ENCODE measurements around the gene SIK2. TPM values are rescaled to one million over a fixed set of nuclear protein-coding genes. Genes with fewer than 3 reads are reported as not detected.

Gene SIK2
- total and polyA plus RNA-seq, 10 donors: 1.7 to 23.8 (median 14.9) TPM

GRCh38 chr11:111734101-111734953, 132.1 kb downstream of the SIK2 start:
- TF ChIP-seq POLR2AphosphoS5 (IDR thresholded peaks at IDR 0.05) (no peak), POLR2A (IDR thresholded peaks at IDR 0.05) (no peak)
- TF ChIP-seq, protein P1, sequence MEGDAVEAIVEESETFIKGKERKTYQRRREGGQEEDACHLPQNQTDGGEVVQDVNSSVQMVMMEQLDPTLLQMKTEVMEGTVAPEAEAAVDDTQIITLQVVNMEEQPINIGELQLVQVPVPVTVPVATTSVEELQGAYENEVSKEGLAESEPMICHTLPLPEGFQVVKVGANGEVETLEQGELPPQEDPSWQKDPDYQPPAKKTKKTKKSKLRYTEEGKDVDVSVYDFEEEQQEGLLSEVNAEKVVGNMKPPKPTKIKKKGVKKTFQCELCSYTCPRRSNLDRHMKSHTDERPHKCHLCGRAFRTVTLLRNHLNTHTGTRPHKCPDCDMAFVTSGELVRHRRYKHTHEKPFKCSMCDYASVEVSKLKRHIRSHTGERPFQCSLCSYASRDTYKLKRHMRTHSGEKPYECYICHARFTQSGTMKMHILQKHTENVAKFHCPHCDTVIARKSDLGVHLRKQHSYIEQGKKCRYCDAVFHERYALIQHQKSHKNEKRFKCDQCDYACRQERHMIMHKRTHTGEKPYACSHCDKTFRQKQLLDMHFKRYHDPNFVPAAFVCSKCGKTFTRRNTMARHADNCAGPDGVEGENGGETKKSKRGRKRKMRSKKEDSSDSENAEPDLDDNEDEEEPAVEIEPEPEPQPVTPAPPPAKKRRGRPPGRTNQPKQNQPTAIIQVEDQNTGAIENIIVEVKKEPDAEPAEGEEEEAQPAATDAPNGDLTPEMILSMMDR (IDR thresholded peaks at IDR 0.05 in 8 of 11, conservative IDR thresholded peaks at IDR 0.05 in 3 of 11): no peak
- H3K27me3 ChIP-seq (replicated peaks in 1 of 7): no peaks in the 10 kb centered on the region
- peaks cover 0 to 57% (median 21%) of the 10 kb centered on the region in 6 donors for H3K4me1 ChIP-seq
- peak overlapping the region in 7 of 8 donors; percentile 62 to 85 (median 77) for H3K27ac ChIP-seq
- H3K9me3 ChIP-seq: no peaks in the 10 kb centered on the region
- 74 to 87% (median 80%) methylated on average over 6 to 8 of the region's 8 CpGs for WGBS, 5 donors
- peaks cover 0 to 24% (median 0%) of the 10 kb centered on the region in 6 donors for H3K36me3 ChIP-seq
- peak; percentile 58 for DNase-seq
- H3K4me3 ChIP-seq: no peak overlapping the region
- intact Hi-C loops (cut with DNase I; ENCODE audit: low total_unique reads): no loop called here

DNA sequence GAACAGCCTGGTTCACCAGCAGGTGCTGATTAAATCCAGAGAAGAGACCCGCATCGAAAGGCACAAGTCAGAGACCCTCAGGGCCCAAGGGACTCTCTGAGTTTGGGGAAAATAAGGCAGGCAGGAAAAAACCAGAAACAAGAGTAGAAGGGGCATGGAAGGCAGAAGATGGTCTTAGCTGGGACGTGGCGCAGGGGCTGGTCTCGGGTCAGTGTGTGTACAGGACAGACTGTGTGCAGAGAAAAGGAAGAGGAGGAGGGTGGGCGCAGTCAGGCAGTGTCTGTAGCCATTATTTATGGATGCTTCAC, 132.7 kb downstream of the SIK2 start:
- no peaks in the 10 kb centered on the region for H3K9me3 ChIP-seq
- peaks cover 0 to 51% (median 21%) of the 10 kb centered on the region in 6 donors for H3K4me1 ChIP-seq
- no peak for DNase-seq
- H3K27ac ChIP-seq: peak overlapping the region in 7 of 8 donors; percentile 62 to 85 (median 77)
- no peak for TF ChIP-seq POLR2AphosphoS5 (IDR thresholded peaks at IDR 0.05)
- TF ChIP-seq, protein P1 (IDR thresholded peaks at IDR 0.05 in 8 of 11, conservative IDR thresholded peaks at IDR 0.05 in 3 of 11): no peak
- TF ChIP-seq POLR2A (IDR thresholded peaks at IDR 0.05): no peak
- peaks cover 0 to 29% (median 0%) of the 10 kb centered on the region in 6 donors for H3K36me3 ChIP-seq
- H3K4me3 ChIP-seq: peak overlapping the region in 1 of 8 donors; percentile 46
- intact Hi-C loops (cut with DNase I; ENCODE audit: low total_unique reads): no loop called here
- WGBS, 5 donors: 64 to 84% (median 78%) methylated on average over 6 of the region's 6 CpGs
- H3K27me3 ChIP-seq (replicated peaks in 1 of 7): no peaks in the 10 kb centered on the region

- peak overlapping the region; percentile 0 to 85 (median 78) for H3K27ac ChIP-seq
- H3K4me1 ChIP-seq: peaks cover 0 to 51% (median 21%) of the 10 kb centered on the region in 6 donors
- H3K36me3 ChIP-seq: peaks cover 0 to 35% (median 3%) of the 10 kb centered on the region in 6 donors
- 51 to 77% (median 67%) methylated on average over 17 to 19 of the region's 19 CpGs for WGBS, 5 donors
- intact Hi-C loops (cut with DNase I; ENCODE audit: low total_unique reads): no loop called here
- H3K27me3 ChIP-seq (replicated peaks in 1 of 7): no peaks in the 10 kb centered on the region
- TF ChIP-seq, protein P1 (IDR thresholded peaks at IDR 0.05 in 8 of 11, conservative IDR thresholded peaks at IDR 0.05 in 3 of 11): no peak
- TF ChIP-seq POLR2AphosphoS5 (IDR thresholded peaks at IDR 0.05): peak; percentile 60 to 75 (median 66)
- peak overlapping the region in 2 of 8 donors; percentile 27 to 46 for H3K4me3 ChIP-seq
- no peaks in the 10 kb centered on the region for H3K9me3 ChIP-seq
- DNase-seq: peak; percentile 67
Measured at GRCh38 chr11:111735262-111736116, 133.2 kb downstream of the SIK2 start.

All from spleen (tissue), 11 donors.